K562 (cell line): ENCODE data around the gene ZNF335. TPM values are rescaled to one million over a fixed set of nuclear protein-coding genes. Genes with fewer than 3 reads are reported as not detected.

Experiments
- ATAC-seq: fragments of 200-7000 bp; cut with Tn5 transposase; 3 replicates; pipeline ENCODE4 v1.9.1; 2020; ENCODE audit warnings: moderate library complexity
- BruUV-seq: library from RNA; stranded (reverse); fragments of 400-500 nt; replicated peaks from 2 replicates; lab custom pipeline; 2021; lab: Mats Ljungman, UMichigan
- CTCF ChIA-PET: fragments of 300-600 bp; formaldehyde crosslinking; extraction: SDS; loops from one replicate; lab custom pipeline; 2021; ENCODE audit warnings: low intra/inter-chr PET ratio; lab: Yijun Ruan, JAX
- POLR2A ChIA-PET: fragments of 300-600, 350-650 bp; sonication (Branson Sonifier 250); formaldehyde crosslinking; extraction: SDS; loops from one replicate; lab custom pipeline; 2021; ENCODE audit warnings: antibody characterized with exemption, inconsistent platforms; lab: Yijun Ruan, JAX
- DNase-seq, 4 experiments: peaks; one replicate each; pipeline versions ENCODE4 v3.0.0 to v3.0.0-alpha.2; 2011 to 2018; ENCODE audit warnings: low spot score in 3 of 4, mixed read lengths in 3 of 4; ENCODE audit errors: extremely low read depth in 1 of 4
- FAIRE-seq: peaks from 2 replicates; lab custom pipeline; 2011; peaks lifted over from hg19 to GRCh38; lab: Jason Lieb, UNC
- H2AFZ ChIP-seq: 2 replicates; pipeline ENCODE4 v1.6.0; 2011; ENCODE audit warnings: low read depth, low read length, control low read depth, inconsistent platforms
- H3K27ac ChIP-seq: fragments of 200-600 bp; 3 replicates; pipeline ENCODE4 v1.8.0; 2011; ENCODE audit warnings: low read depth, mild to moderate bottlenecking, control low read depth, inconsistent platforms, low read length, moderate library complexity, mixed read lengths; ENCODE audit errors: extremely low read depth
- H3K27me3 ChIP-seq, 2 experiments: fragments of 300-600 bp in 1 of 2; 2 replicates in 1 of 2; 3 replicates in 1 of 2; pipeline versions ENCODE4 v1.6.0 to v1.8.0; 2011; ENCODE audit warnings: inconsistent platforms in 2 of 2, low read length in 2 of 2, mild to moderate bottlenecking in 1 of 2, mixed read lengths in 1 of 2, moderate library complexity in 1 of 2; ENCODE audit not compliant: control insufficient read depth in 2 of 2, insufficient read depth in 2 of 2
- H3K36me3 ChIP-seq: fragments of 300-600 bp; 3 replicates; pipeline ENCODE4 v1.8.0; 2011; ENCODE audit warnings: mild to moderate bottlenecking, low read length, inconsistent platforms; ENCODE audit not compliant: control insufficient read depth, insufficient read depth
- H3K4me1 ChIP-seq, 2 experiments: fragments of 200-600 bp in 1 of 2; replicated peaks in 1 of 2; 2 replicates in 1 of 2; 3 replicates in 1 of 2; pipeline versions ENCODE4 v1.5.1 to v1.8.0; 2011; ENCODE audit warnings: inconsistent platforms in 2 of 2, low read length in 2 of 2, mild to moderate bottlenecking in 1 of 2, mixed read lengths in 1 of 2, moderate library complexity in 1 of 2; ENCODE audit not compliant: control insufficient read depth in 2 of 2, insufficient read depth in 2 of 2
- H3K4me2 ChIP-seq: 2 replicates; pipeline ENCODE4 v1.6.1; 2011; ENCODE audit warnings: low read length, control low read depth, inconsistent platforms, mixed read lengths; ENCODE audit not compliant: insufficient read depth
- H3K4me3 ChIP-seq: fragments of 200-600 bp; sonication (generic), shearing (Covaris generic); 2 replicates; pipeline ENCODE4 v1.5.1; 2016; ENCODE audit warnings: control low read depth, inconsistent platforms
- H3K79me2 ChIP-seq: fragments of 200-600 bp; 3 replicates; pipeline ENCODE4 v1.8.0; 2011; ENCODE audit warnings: low read length, inconsistent platforms; ENCODE audit not compliant: control insufficient read depth, insufficient read depth
- H3K9ac ChIP-seq, 2 experiments: 2 replicates each; pipeline versions ENCODE4 v1.6.0 to v1.6.1; 2011; ENCODE audit warnings: low read depth in 2 of 2, low read length in 2 of 2, control low read depth in 1 of 2, inconsistent platforms in 1 of 2, mild to moderate bottlenecking in 1 of 2, mixed read lengths in 1 of 2; ENCODE audit not compliant: insufficient read depth in 1 of 2
- H3K9me1 ChIP-seq: one replicate; pipeline ENCODE4 v1.6.0; 2011; ENCODE audit warnings: inconsistent platforms, mild to moderate bottlenecking, low read length, moderate library complexity; ENCODE audit not compliant: control insufficient read depth, insufficient read depth
- H3K9me3 ChIP-seq: replicated peaks from 2 replicates; pipeline ENCODE4 v1.5.1; 2011; ENCODE audit warnings: low read depth, low read length, inconsistent platforms; ENCODE audit not compliant: control insufficient read depth, insufficient read depth
- H4K20me1 ChIP-seq: replicated peaks from 2 replicates; pipeline ENCODE4 v1.6.1; 2011; ENCODE audit warnings: low read length, inconsistent platforms, mixed read lengths; ENCODE audit not compliant: control insufficient read depth, insufficient read depth
- ESRRA ChIP-seq: fragments of 450-650 bp; IDR thresholded peaks from 2 replicates; pipeline ENCODE4 v1.6.1; 2014; ENCODE audit warnings: low read depth, mild to moderate bottlenecking, moderate library complexity, borderline replicate concordance
- MAZ ChIP-seq, 2 experiments: fragments of 450-650 bp in 1 of 2; sonication (generic) in 1 of 2; formaldehyde crosslinking; IDR thresholded peaks in 1 of 2; conservative IDR thresholded peaks in 1 of 2; 2 replicates each; pipeline versions ENCODE4 v1.4.0 to v1.5.0; 2020; ENCODE audit warnings: mild to moderate bottlenecking in 1 of 2, missing genetic modification reagents in 1 of 2
- POLR2AphosphoS5 ChIP-seq: IDR thresholded peaks from 2 replicates; pipeline ENCODE4 v1.6.1; 2011; ENCODE audit warnings: mild to moderate bottlenecking, low read depth, low read length, moderate library complexity; ENCODE audit not compliant: control insufficient read depth, insufficient read depth
- SUPT5H ChIP-seq: fragments of 450-650 bp; IDR thresholded peaks from 2 replicates; pipeline ENCODE4 v1.6.1; 2016
- ZNF639 ChIP-seq, 2 experiments: fragments of 200-800 bp in 1 of 2; sonication (Bioruptor generic) in 1 of 2; sonication (generic) in 1 of 2; formaldehyde crosslinking in 1 of 2; IDR thresholded peaks in 1 of 2; conservative IDR thresholded peaks in 1 of 2; 2 replicates each; pipeline versions ENCODE4 v1.5.0 to v1.6.1; 2016 to 2020; ENCODE audit warnings: missing compliant biosample characterization in 1 of 2, missing genetic modification characterization in 1 of 2, missing genetic modification reagents in 1 of 2
- WGBS: fragments of 100-300 bp; shearing (Covaris generic); methylation state at CpG from one replicate; pipeline ENCODE4 v1.1.6; 2016; ENCODE audit warnings: low coverage, mixed read lengths; ENCODE audit not compliant: insufficient coverage; ENCODE audit errors: missing lambda C conversion rate; 5-methylcytosine and 5-hydroxymethylcytosine counted together
- in situ Hi-C: fragments of 300-500 bp; cut with MboI; formaldehyde crosslinking; loops from 4 replicates; pipeline ENCODE4 v1.15.0; 2018; ENCODE audit warnings: inconsistent platforms, mixed read lengths
- intact Hi-C: fragments of 100-400 bp; cut with micrococcal nuclease; formaldehyde crosslinking; loops from 2 replicates; pipeline ENCODE4 v1.14.2; 2022
- polyA plus RNA-seq, 8 experiments: library from polyadenylated mRNA; depleted of rRNA in 4 of 8; stranded (reverse) in 5 of 8; unstranded in 3 of 8; fragments of >200 nt; fragmentation: Nextera tagmentation in 2 of 8; fragmentation: Illumina TruSeq in 1 of 8; extraction: Ambion mirVana in 2 of 8; extraction: Trizol in 1 of 8; gene quantifications; 2 replicates each; pipeline versions ENCODE4 v1.2.1 to v1.2.3, GENCODE V29; 2011 to 2014; ENCODE audit warnings: inconsistent platforms in 1 of 8, missing spikeins in 1 of 8
- total RNA-seq, 7 experiments: library from RNA; depleted of rRNA in 6 of 7; stranded (reverse); fragments of >200 nt in 6 of 7; fragmentation: Illumina TruSeq in 2 of 7; extraction: Trizol in 2 of 7; gene quantifications; 2 replicates each; pipeline versions ENCODE4 v1.2.1 to v1.2.3, GENCODE V29; 2011 to 2021; ENCODE audit warnings: low replicate concordance in 1 of 7
- TF ChIP-seq, protein P1 (sequence below), 3 experiments: fragments of 200-800 bp in 1 of 3; sonication (Bioruptor generic) in 1 of 3; sonication (generic) in 1 of 3; formaldehyde crosslinking in 1 of 3; IDR thresholded peaks; 2 replicates each; pipeline versions ENCODE4 v1.6.1 to v1.8.0; 2016 to 2022; ENCODE audit warnings: mild to moderate bottlenecking in 2 of 3, missing compliant biosample characterization in 2 of 3, missing genetic modification characterization in 2 of 3, missing genetic modification reagents in 1 of 3
- TF ChIP-seq, protein P2 (sequence below): sonication (generic); formaldehyde crosslinking; IDR thresholded peaks from 2 replicates; pipeline ENCODE4 v1.8.0; 2022; ENCODE audit warnings: mild to moderate bottlenecking, missing genetic modification reagents
- TF ChIP-seq, protein P3 (sequence below): fragments of 250-450 bp; sonication (Bioruptor Pico); IDR thresholded peaks from 2 replicates; pipeline ENCODE4 v1.5.0; 2020; ENCODE audit warnings: mild to moderate bottlenecking

Gene ZNF335
- total and polyA plus RNA-seq, 9 of the 15 experiments (the other 6 are each of a cell fraction or from before 2014, with no cell fraction given) = 0.39 to 16.0 (median 7.6) TPM

DNA sequence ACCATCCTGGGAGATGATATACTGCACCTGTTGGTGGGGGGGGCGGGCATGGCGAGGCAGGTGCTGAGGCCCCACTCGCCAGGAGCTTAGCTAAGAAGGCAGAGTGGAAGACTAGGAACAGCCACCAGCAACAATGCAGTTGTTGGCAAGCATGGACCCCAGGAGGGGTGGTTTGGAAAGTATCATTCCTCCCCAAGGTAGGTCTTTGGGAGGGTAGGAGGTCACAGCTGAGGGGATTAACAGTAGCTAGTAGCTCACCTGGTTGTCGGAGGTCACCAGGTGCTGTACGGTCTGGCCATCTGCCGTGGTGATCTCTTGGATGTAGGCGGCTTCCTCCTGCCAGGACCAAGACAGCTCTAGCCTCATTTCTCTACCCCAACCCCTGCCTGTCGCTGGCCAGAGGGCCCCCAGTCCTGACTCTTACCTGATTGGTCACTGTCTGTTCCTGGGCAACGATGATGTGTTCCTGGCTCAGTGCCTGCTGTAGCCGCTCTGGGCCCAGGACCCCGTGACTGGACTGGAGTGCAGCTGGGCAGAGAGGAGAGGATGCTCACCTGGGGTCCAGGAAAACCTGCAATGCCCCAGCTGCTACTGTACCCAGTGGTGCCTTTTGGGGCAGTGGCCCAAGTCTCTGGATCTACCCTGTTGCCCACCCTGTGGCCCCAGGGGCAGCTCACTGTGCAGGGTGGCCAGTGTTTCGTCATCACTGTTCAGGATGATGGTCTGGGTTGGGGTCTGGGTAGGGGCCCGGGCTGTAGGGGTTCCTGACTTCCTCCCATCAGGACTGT lies 22.3 kb downstream of the ZNF335 start:
- no peak overlapping the region for H3K4me2 ChIP-seq
- no peaks in the 10 kb centered on the region for H3K79me2 ChIP-seq
- ChIA-PET CTCF (no interaction called here), POLR2A (interaction anchor here (0.6 to 3.7 kb wide), 9 partner anchors 10 to 153 kb away, joined by 3 to 20 read pairs (median 4); partner anchors contain the start of gene PCIF1)
- peaks cover 84% of the 10 kb centered on the region for H3K36me3 ChIP-seq
- DNase-seq (no peak), ATAC-seq (no peak), FAIRE-seq (no peak)
- H3K9me1 ChIP-seq = peaks cover 8% of the 10 kb centered on the region
- no peak overlapping the region for H3K4me3 ChIP-seq
- no peak overlapping the region for H3K27ac ChIP-seq
- H3K27me3 ChIP-seq = no peaks in the 10 kb centered on the region
- peaks cover 5 to 36% of the 10 kb centered on the region in 2 experiments for H3K4me1 ChIP-seq
- WGBS = 91% methylated on average over 13 of the region's 13 CpGs
- intact Hi-C loops = no loop called here
- peaks cover 12% of the 10 kb centered on the region; the same call in 1 of the 2 replicates for H4K20me1 ChIP-seq
- H3K9ac ChIP-seq = peak overlapping the region in 1 of 2 experiments; percentile 15; a peak in 1 of 4 replicates
- in situ Hi-C loops = no loop called here
- BruUV-seq = no TSS peak
- H3K9me3 ChIP-seq = no peaks in the 10 kb centered on the region
- no peak overlapping the region for H2AFZ ChIP-seq
- no peak for TF ChIP-seq ZNF639 (CRISPR knock-in tag; conservative IDR thresholded peaks at IDR 0.05 in 1 of 2, IDR thresholded peaks at IDR 0.05 in 1 of 2)
- TF ChIP-seq, protein P1, sequence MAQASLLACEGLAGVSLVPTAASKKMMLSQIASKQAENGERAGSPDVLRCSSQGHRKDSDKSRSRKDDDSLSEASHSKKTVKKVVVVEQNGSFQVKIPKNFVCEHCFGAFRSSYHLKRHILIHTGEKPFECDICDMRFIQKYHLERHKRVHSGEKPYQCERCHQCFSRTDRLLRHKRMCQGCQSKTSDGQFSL (CRISPR knock-in tag; IDR thresholded peaks at IDR 0.05) = peak; percentile 53; the same call in 1 of the 2 replicates
- TF ChIP-seq, protein P1 (tag; IDR thresholded peaks at IDR 0.05) = no peak
- TF ChIP-seq SUPT5H = 0 out of 2 replicates have a peak, but pooled peaks have one; percentile 42
- TF ChIP-seq, protein P2, sequence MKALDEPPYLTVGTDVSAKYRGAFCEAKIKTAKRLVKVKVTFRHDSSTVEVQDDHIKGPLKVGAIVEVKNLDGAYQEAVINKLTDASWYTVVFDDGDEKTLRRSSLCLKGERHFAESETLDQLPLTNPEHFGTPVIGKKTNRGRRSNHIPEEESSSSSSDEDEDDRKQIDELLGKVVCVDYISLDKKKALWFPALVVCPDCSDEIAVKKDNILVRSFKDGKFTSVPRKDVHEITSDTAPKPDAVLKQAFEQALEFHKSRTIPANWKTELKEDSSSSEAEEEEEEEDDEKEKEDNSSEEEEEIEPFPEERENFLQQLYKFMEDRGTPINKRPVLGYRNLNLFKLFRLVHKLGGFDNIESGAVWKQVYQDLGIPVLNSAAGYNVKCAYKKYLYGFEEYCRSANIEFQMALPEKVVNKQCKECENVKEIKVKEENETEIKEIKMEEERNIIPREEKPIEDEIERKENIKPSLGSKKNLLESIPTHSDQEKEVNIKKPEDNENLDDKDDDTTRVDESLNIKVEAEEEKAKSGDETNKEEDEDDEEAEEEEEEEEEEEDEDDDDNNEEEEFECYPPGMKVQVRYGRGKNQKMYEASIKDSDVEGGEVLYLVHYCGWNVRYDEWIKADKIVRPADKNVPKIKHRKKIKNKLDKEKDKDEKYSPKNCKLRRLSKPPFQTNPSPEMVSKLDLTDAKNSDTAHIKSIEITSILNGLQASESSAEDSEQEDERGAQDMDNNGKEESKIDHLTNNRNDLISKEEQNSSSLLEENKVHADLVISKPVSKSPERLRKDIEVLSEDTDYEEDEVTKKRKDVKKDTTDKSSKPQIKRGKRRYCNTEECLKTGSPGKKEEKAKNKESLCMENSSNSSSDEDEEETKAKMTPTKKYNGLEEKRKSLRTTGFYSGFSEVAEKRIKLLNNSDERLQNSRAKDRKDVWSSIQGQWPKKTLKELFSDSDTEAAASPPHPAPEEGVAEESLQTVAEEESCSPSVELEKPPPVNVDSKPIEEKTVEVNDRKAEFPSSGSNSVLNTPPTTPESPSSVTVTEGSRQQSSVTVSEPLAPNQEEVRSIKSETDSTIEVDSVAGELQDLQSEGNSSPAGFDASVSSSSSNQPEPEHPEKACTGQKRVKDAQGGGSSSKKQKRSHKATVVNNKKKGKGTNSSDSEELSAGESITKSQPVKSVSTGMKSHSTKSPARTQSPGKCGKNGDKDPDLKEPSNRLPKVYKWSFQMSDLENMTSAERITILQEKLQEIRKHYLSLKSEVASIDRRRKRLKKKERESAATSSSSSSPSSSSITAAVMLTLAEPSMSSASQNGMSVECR = no peak
- no peak for TF ChIP-seq ESRRA
- TF ChIP-seq MAZ (CRISPR knock-in tag; conservative IDR thresholded peaks at IDR 0.05 in 1 of 2, IDR thresholded peaks at IDR 0.05 in 1 of 2) = no peak
- peak; percentile 16; the same call in 1 of the 2 replicates for TF ChIP-seq POLR2AphosphoS5
- TF ChIP-seq, protein P3, sequence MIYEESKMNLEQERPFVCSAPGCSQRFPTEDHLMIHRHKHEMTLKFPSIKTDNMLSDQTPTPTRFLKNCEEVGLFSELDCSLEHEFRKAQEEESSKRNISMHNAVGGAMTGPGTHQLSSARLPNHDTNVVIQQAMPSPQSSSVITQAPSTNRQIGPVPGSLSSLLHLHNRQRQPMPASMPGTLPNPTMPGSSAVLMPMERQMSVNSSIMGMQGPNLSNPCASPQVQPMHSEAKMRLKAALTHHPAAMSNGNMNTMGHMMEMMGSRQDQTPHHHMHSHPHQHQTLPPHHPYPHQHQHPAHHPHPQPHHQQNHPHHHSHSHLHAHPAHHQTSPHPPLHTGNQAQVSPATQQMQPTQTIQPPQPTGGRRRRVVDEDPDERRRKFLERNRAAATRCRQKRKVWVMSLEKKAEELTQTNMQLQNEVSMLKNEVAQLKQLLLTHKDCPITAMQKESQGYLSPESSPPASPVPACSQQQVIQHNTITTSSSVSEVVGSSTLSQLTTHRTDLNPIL (CRISPR knock-in tag) = no peak
